HepG2 (cell line): ENCODE results near the gene TNP2. TPM values are rescaled to one million over a fixed set of nuclear protein-coding genes. Genes with fewer than 3 reads are reported as not detected.

ENCODE experiments used
- ATRX ChIP-seq: sonication (generic); formaldehyde crosslinking; IDR thresholded peaks from 2 replicates; pipeline ENCODE4 v1.4.0; 2020; ENCODE audit warnings: missing genetic modification reagents, borderline replicate concordance
- CC2D1A ChIP-seq: sonication (generic); formaldehyde crosslinking; IDR thresholded peaks from 2 replicates; pipeline ENCODE4 v1.8.1; 2023; ENCODE audit warnings: mild to moderate bottlenecking, missing genetic modification reagents
- FOXA3 ChIP-seq: IDR thresholded peaks from 2 replicates; pipeline ENCODE4 v1.6.1; 2016; ENCODE audit warnings: missing genetic modification reagents, missing compliant biosample characterization
- GPN1 ChIP-seq: sonication (generic); formaldehyde crosslinking; IDR thresholded peaks from 2 replicates; pipeline ENCODE4 v1.5.1; 2020; ENCODE audit warnings: missing genetic modification reagents, borderline replicate concordance
- GZF1 ChIP-seq: sonication (generic); formaldehyde crosslinking; IDR thresholded peaks from 2 replicates; pipeline ENCODE4 v1.5.1; 2020; ENCODE audit warnings: mild to moderate bottlenecking, missing genetic modification reagents
- IKZF4 ChIP-seq: sonication (generic); formaldehyde crosslinking; IDR thresholded peaks from 2 replicates; pipeline ENCODE4 v1.5.1; 2020; ENCODE audit warnings: borderline replicate concordance, mild to moderate bottlenecking, low read depth, missing genetic modification reagents; ENCODE audit errors: not compliant biosample characterization
- JUN ChIP-seq: sonication (generic); formaldehyde crosslinking; IDR thresholded peaks from 2 replicates; pipeline ENCODE4 v1.4.0; 2020; ENCODE audit warnings: mild to moderate bottlenecking, missing genetic modification reagents
- KAT7 ChIP-seq: IDR thresholded peaks from 2 replicates; pipeline ENCODE4 v1.6.1; 2018; ENCODE audit warnings: borderline replicate concordance, missing compliant biosample characterization
- MIXL1 ChIP-seq: IDR thresholded peaks from 2 replicates; pipeline ENCODE4 v1.6.1; 2016
- PAWR ChIP-seq: sonication (generic); formaldehyde crosslinking; IDR thresholded peaks from 2 replicates; pipeline ENCODE4 v1.4.0; 2020; ENCODE audit warnings: missing genetic modification reagents, mild to moderate bottlenecking, borderline replicate concordance
- TAF15 ChIP-seq: fragments of 200-400 bp; formaldehyde crosslinking; IDR thresholded peaks from one replicate; pipeline ENCODE4 v1.6.1; 2018; ENCODE audit warnings: mild to moderate bottlenecking, low read depth, low read length; ENCODE audit not compliant: poor library complexity, severe bottlenecking
- ZFP90 ChIP-seq: sonication (generic); formaldehyde crosslinking; IDR thresholded peaks from 2 replicates; pipeline ENCODE4 v1.8.0; 2022; ENCODE audit warnings: missing genetic modification reagents, mild to moderate bottlenecking, inconsistent platforms, borderline replicate concordance
- ZMYM2 ChIP-seq: sonication (generic); formaldehyde crosslinking; IDR thresholded peaks from 2 replicates; pipeline ENCODE4 v1.8.0; 2022; ENCODE audit warnings: mild to moderate bottlenecking, missing genetic modification reagents
- ZNF615 ChIP-seq: sonication (generic); formaldehyde crosslinking; IDR thresholded peaks from 2 replicates; pipeline ENCODE4 v1.5.0; 2020; ENCODE audit warnings: mild to moderate bottlenecking, missing genetic modification reagents, borderline replicate concordance
- ZNF674 ChIP-seq: sonication (generic); formaldehyde crosslinking; IDR thresholded peaks from 2 replicates; pipeline ENCODE4 v1.5.0; 2020; ENCODE audit warnings: low read depth, mild to moderate bottlenecking, missing genetic modification reagents
- ZNF788 ChIP-seq: sonication (generic); formaldehyde crosslinking; IDR thresholded peaks from 2 replicates; pipeline ENCODE4 v1.5.0; 2020; ENCODE audit warnings: mild to moderate bottlenecking, missing genetic modification reagents, borderline replicate concordance
- ZNF841 ChIP-seq: sonication (generic); formaldehyde crosslinking; IDR thresholded peaks from 2 replicates; pipeline ENCODE4 v1.8.1; 2023; ENCODE audit warnings: missing genetic modification reagents, borderline replicate concordance
- polyA plus RNA-seq, 8 experiments: library from polyadenylated mRNA; depleted of rRNA in 3 of 8; stranded (reverse) in 7 of 8; unstranded in 1 of 8; fragments of >200 nt; fragmentation: Illumina TruSeq in 4 of 8; extraction: Trizol in 4 of 8; gene quantifications; 2 replicates each; pipeline versions ENCODE4 v1.2.1 to v1.2.3, GENCODE V29; 2011 to 2016; ENCODE audit warnings: low read depth in 4 of 8, missing spikeins in 1 of 8, mixed read lengths in 1 of 8; ENCODE audit not compliant: insufficient read depth in 1 of 8
- total RNA-seq, 5 experiments: library from RNA; depleted of rRNA; stranded (reverse); fragments of >200 nt; fragmentation: Illumina TruSeq; extraction: Trizol; gene quantifications; 2 replicates each; pipeline ENCODE4 v1.2.3, GENCODE V29; 2016; ENCODE audit warnings: low read depth in 1 of 5
- TF ChIP-seq, protein P1 (sequence below): sonication (generic); formaldehyde crosslinking; IDR thresholded peaks from 2 replicates; pipeline ENCODE4 v1.5.1; 2020; ENCODE audit warnings: mild to moderate bottlenecking, missing genetic modification reagents, moderate library complexity
- TF ChIP-seq, protein P2 (sequence below): fragments of 450-650 bp; IDR thresholded peaks from 2 replicates; pipeline ENCODE4 v1.6.1; 2016
- TF ChIP-seq, protein P3 (sequence below): sonication (generic); formaldehyde crosslinking; IDR thresholded peaks from 2 replicates; pipeline ENCODE4 v1.5.0; 2020; ENCODE audit warnings: missing genetic modification reagents
- TF ChIP-seq, protein P4 (sequence below): sonication (generic); formaldehyde crosslinking; IDR thresholded peaks from 2 replicates; pipeline ENCODE4 v1.4.0; 2020; ENCODE audit warnings: missing genetic modification reagents

The TNP2 gene
- total and polyA plus RNA-seq, 2 of the 13 experiments (the other 11 are each of a cell fraction or from before 2014, with no cell fraction given) = not detected

DNA sequence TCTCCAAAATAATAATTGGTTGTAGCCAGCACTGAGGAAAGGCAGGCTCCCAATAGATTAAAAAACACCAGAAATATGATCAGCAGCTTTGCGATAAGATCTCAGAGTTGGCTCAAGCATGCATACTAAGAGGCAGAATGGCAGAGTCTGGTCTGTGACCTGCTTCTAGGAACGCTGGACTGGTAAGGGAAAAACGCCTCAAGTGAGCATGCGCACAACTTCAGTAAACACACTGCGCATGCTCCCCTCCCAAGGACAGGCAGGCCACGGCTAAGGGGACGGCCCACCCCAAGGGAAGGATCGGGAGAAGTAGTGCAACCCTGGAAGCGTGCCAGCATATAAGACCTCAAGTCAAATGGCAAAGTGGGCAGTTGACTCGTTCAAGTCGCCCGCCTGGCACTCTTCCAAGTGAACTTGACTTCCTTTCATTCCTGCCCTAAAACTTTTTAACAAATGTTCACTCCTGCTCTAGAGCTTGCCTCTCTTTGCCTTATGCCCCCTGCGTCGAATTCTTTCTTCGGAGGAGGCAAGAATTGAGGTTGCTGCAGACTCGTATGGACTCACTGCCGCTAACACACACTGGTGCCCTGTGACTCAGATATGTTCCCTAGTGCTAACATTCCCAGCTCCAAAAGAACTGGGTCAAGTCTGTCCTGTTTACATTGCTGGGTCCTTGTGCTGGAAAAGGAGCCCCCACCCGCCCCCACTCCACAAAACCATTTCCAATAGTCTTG lies 34.4 kb upstream of the TNP2 start (continued):
- TF ChIP-seq, protein P1, sequence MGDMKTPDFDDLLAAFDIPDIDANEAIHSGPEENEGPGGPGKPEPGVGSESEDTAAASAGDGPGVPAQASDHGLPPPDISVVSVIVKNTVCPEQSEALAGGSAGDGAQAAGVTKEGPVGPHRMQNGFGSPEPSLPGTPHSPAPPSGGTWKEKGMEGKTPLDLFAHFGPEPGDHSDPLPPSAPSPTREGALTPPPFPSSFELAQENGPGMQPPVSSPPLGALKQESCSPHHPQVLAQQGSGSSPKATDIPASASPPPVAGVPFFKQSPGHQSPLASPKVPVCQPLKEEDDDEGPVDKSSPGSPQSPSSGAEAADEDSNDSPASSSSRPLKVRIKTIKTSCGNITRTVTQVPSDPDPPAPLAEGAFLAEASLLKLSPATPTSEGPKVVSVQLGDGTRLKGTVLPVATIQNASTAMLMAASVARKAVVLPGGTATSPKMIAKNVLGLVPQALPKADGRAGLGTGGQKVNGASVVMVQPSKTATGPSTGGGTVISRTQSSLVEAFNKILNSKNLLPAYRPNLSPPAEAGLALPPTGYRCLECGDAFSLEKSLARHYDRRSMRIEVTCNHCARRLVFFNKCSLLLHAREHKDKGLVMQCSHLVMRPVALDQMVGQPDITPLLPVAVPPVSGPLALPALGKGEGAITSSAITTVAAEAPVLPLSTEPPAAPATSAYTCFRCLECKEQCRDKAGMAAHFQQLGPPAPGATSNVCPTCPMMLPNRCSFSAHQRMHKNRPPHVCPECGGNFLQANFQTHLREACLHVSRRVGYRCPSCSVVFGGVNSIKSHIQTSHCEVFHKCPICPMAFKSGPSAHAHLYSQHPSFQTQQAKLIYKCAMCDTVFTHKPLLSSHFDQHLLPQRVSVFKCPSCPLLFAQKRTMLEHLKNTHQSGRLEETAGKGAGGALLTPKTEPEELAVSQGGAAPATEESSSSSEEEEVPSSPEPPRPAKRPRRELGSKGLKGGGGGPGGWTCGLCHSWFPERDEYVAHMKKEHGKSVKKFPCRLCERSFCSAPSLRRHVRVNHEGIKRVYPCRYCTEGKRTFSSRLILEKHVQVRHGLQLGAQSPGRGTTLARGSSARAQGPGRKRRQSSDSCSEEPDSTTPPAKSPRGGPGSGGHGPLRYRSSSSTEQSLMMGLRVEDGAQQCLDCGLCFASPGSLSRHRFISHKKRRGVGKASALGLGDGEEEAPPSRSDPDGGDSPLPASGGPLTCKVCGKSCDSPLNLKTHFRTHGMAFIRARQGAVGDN (CRISPR knock-in tag) = peak; percentile 75
- TF ChIP-seq ZMYM2 (no peak), ZNF615 (no peak), ZNF674 (no peak), ZNF841 (CRISPR knock-in tag) (no peak), PAWR (no peak), GZF1 (CRISPR knock-in tag) (no peak), ZNF788 (CRISPR knock-in tag) (no peak), ZFP90 (CRISPR knock-in tag) (no peak), FOXA3 (CRISPR knock-in tag) (0 out of 2 replicates have a peak, but pooled peaks have one; percentile 3), TAF15 (no peak), MIXL1 (no peak), KAT7 (CRISPR knock-in tag) (no peak), IKZF4 (CRISPR knock-in tag) (no peak), ATRX (CRISPR knock-in tag) (no peak), JUN (CRISPR knock-in tag) (no peak), CC2D1A (CRISPR knock-in tag) (no peak), GPN1 (CRISPR knock-in tag) (no peak)
- TF ChIP-seq, protein P2, sequence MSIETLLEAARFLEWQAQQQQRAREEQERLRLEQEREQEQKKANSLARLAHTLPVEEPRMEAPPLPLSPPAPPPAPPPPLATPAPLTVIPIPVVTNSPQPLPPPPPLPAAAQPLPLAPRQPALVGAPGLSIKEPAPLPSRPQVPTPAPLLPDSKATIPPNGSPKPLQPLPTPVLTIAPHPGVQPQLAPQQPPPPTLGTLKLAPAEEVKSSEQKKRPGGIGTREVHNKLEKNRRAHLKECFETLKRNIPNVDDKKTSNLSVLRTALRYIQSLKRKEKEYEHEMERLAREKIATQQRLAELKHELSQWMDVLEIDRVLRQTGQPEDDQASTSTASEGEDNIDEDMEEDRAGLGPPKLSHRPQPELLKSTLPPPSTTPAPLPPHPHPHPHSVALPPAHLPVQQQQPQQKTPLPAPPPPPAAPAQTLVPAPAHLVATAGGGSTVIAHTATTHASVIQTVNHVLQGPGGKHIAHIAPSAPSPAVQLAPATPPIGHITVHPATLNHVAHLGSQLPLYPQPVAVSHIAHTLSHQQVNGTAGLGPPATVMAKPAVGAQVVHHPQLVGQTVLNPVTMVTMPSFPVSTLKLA = no peak
- TF ChIP-seq, protein P3, sequence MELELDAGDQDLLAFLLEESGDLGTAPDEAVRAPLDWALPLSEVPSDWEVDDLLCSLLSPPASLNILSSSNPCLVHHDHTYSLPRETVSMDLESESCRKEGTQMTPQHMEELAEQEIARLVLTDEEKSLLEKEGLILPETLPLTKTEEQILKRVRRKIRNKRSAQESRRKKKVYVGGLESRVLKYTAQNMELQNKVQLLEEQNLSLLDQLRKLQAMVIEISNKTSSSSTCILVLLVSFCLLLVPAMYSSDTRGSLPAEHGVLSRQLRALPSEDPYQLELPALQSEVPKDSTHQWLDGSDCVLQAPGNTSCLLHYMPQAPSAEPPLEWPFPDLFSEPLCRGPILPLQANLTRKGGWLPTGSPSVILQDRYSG = no peak
- TF ChIP-seq, protein P4, sequence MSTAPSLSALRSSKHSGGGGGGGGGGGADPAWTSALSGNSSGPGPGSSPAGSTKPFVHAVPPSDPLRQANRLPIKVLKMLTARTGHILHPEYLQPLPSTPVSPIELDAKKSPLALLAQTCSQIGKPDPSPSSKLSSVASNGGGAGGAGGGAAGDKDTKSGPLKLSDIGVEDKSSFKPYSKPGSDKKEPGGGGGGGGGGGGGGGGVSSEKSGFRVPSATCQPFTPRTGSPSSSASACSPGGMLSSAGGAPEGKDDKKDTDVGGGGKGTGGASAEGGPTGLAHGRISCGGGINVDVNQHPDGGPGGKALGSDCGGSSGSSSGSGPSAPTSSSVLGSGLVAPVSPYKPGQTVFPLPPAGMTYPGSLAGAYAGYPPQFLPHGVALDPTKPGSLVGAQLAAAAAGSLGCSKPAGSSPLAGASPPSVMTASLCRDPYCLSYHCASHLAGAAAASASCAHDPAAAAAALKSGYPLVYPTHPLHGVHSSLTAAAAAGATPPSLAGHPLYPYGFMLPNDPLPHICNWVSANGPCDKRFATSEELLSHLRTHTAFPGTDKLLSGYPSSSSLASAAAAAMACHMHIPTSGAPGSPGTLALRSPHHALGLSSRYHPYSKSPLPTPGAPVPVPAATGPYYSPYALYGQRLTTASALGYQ (CRISPR knock-in tag) = no peak
